SJCRH30 (cell line): ENCODE data around the gene TSPO. TPM values are rescaled to one million over a fixed set of nuclear protein-coding genes. Genes with fewer than 3 reads are reported as not detected.
A peak's percentile ranks its signal among the peaks of the same experiment; 100 is the strongest.
"Not testable (repeated sequence)": the region's sequence is repeated elsewhere in the genome, so short reads cannot be mapped to it uniquely, and the experiment has no call there.

Source experiments
- DNase-seq, 2 experiments: peaks; one replicate each; pipeline ENCODE4 v3.0.0-alpha.2; 2015 to 2020
- H3K27ac ChIP-seq: fragments of 250-450 bp; sonication (Bioruptor Pico); 2 replicates; pipeline ENCODE4 v1.5.1; 2020; ENCODE audit warnings: mild to moderate bottlenecking, moderate library complexity
- H3K27me3 ChIP-seq: fragments of 250-450 bp; sonication (Bioruptor Pico); 2 replicates; pipeline ENCODE4 v1.5.1; 2020; ENCODE audit warnings: mild to moderate bottlenecking, moderate library complexity
- H3K36me3 ChIP-seq: fragments of 250-450 bp; sonication (Bioruptor Pico); 2 replicates; pipeline ENCODE4 v1.5.1; 2020; ENCODE audit warnings: mild to moderate bottlenecking, moderate library complexity
- H3K4me1 ChIP-seq: fragments of 250-450 bp; sonication (Bioruptor Pico); 2 replicates; pipeline ENCODE4 v1.5.1; 2020; ENCODE audit warnings: mild to moderate bottlenecking, moderate library complexity
- H3K4me3 ChIP-seq: fragments of 250-450 bp; sonication (Bioruptor Pico); 2 replicates; pipeline ENCODE4 v1.5.1; 2020; ENCODE audit warnings: mild to moderate bottlenecking, moderate library complexity
- H3K9me3 ChIP-seq: fragments of 250-450 bp; sonication (Bioruptor Pico); replicated peaks from 2 replicates; pipeline ENCODE4 v1.5.1; 2020; ENCODE audit warnings: mild to moderate bottlenecking, moderate library complexity
- total RNA-seq: library from RNA; depleted of rRNA; stranded (reverse); fragments of >200 nt; shearing (Covaris generic); gene quantifications from 2 replicates; pipeline ENCODE4 v1.2.3, GENCODE V29; 2014; rRNA removed

TSPO gene
- 0.89 and 1.9 TPM in 2 replicates for total RNA-seq

- DNase-seq: no peak
- Histone ChIP-seq H3K27ac (no peak within 1 kb of the TSS), H3K27me3 (peaks cover 4% of the 10 kb centered on the region; the same call in 1 of the 2 replicates), H3K4me1 (peaks cover 18% of the 10 kb centered on the region), H3K9me3 (no peaks in the 10 kb centered on the region), H3K4me3 (peak within 1 kb of the TSS; percentile 35), H3K36me3 (no peaks in the 10 kb centered on the region)
These were observed at the start of gene TSPO for GRCh38 chr22:43151251-43152002. TSS of gene TSPO (plus strand) at chr22:43151559. CDS start at chr22:43159239, 7,680 bp downstream.

- H3K27me3 ChIP-seq: peaks cover 18% of the 10 kb centered on the region
- not testable (repeated sequence) for DNase-seq, H3K27ac ChIP-seq, H3K9me3 ChIP-seq, H3K4me3 ChIP-seq, H3K4me1 ChIP-seq, H3K36me3 ChIP-seq
These were observed 47.2 kb upstream of the TSPO start for GRCh38 chr22:43104056-43104625.

- not testable (repeated sequence) for H3K4me1 ChIP-seq, H3K4me3 ChIP-seq, H3K27ac ChIP-seq, H3K9me3 ChIP-seq, H3K36me3 ChIP-seq, DNase-seq
- peaks cover 24% of the 10 kb centered on the region for H3K27me3 ChIP-seq
These were observed 46.4 kb upstream of the TSPO start for GRCh38 chr22:43104950-43105349.

GRCh38 chr22:43106302-43106701, 45.1 kb upstream of the TSPO start:
- no peak overlapping the region for H3K4me3 ChIP-seq
- no peaks in the 10 kb centered on the region for H3K9me3 ChIP-seq
- no peaks in the 10 kb centered on the region for H3K36me3 ChIP-seq
- DNase-seq: no peak
- peaks cover 4% of the 10 kb centered on the region; the same call in 1 of the 2 replicates for H3K4me1 ChIP-seq
- peaks cover 31% of the 10 kb centered on the region for H3K27me3 ChIP-seq
- H3K27ac ChIP-seq: no peak overlapping the region

- Histone ChIP-seq H3K27ac (no peak overlapping the region), H3K36me3 (no peaks in the 10 kb centered on the region), H3K27me3 (peaks cover 52% of the 10 kb centered on the region), H3K9me3 (no peaks in the 10 kb centered on the region), H3K4me3 (no peak overlapping the region), H3K4me1 (peaks cover 4% of the 10 kb centered on the region; the same call in 1 of the 2 replicates)
- no peak for DNase-seq
These were observed 41.8 kb upstream of the TSPO start for GRCh38 chr22:43109511-43109910.

GRCh38 chr22:43109921-43110443, 41.4 kb upstream of the TSPO start:
- H3K27me3 ChIP-seq: peaks cover 54% of the 10 kb centered on the region
- DNase-seq: no peak
- H3K36me3 ChIP-seq: no peaks in the 10 kb centered on the region
- H3K9me3 ChIP-seq: no peaks in the 10 kb centered on the region
- peak overlapping the region; percentile 38 for H3K4me3 ChIP-seq
- no peak overlapping the region for H3K27ac ChIP-seq
- peaks cover 4% of the 10 kb centered on the region; the same call in 1 of the 2 replicates for H3K4me1 ChIP-seq

- Histone ChIP-seq H3K27me3 (peaks cover 51% of the 10 kb centered on the region), H3K27ac (no peak within 1 kb of the TSS)
- DNase-seq: peak; percentile 48 to 57
These were observed 40.9 kb upstream of the TSPO start, which contains the start of gene BIK for GRCh38 chr22:43110444-43110926. TSS of gene BIK (plus strand) at chr22:43110750. CDS start at chr22:43124023, 13,273 bp downstream.

GRCh38 chr22:43110927-43111623, 40.3 kb upstream of the TSPO start:
- Histone ChIP-seq H3K36me3 (no peaks in the 10 kb centered on the region), H3K9me3 (no peaks in the 10 kb centered on the region), H3K27ac (no peak overlapping the region), H3K4me3 (peak overlapping the region; percentile 38), H3K4me1 (peaks cover 4% of the 10 kb centered on the region; the same call in 1 of the 2 replicates), H3K27me3 (peaks cover 51% of the 10 kb centered on the region)
- no peak for DNase-seq

More at GRCh38 chr22:43110444-43110926, 40.9 kb upstream of the TSPO start, which contains the start of gene BIK:
- H3K36me3 ChIP-seq: no peaks in the 10 kb centered on the region
- H3K4me1 ChIP-seq: peaks cover 4% of the 10 kb centered on the region; the same call in 1 of the 2 replicates
- H3K9me3 ChIP-seq: no peaks in the 10 kb centered on the region
- peak within 1 kb of the TSS; percentile 38 for H3K4me3 ChIP-seq

GRCh38 chr22:43113526-43114251, 37.7 kb upstream of the TSPO start:
- DNase-seq: no peak
- no peaks in the 10 kb centered on the region for H3K36me3 ChIP-seq
- H3K4me3 ChIP-seq: no peak overlapping the region
- no peaks in the 10 kb centered on the region for H3K9me3 ChIP-seq
- peaks cover 44% of the 10 kb centered on the region for H3K27me3 ChIP-seq
- H3K27ac ChIP-seq: no peak overlapping the region
- H3K4me1 ChIP-seq: peaks cover 4% of the 10 kb centered on the region; the same call in 1 of the 2 replicates

- H3K36me3 ChIP-seq: no peaks in the 10 kb centered on the region
- H3K4me1 ChIP-seq: peaks cover 4% of the 10 kb centered on the region; the same call in 1 of the 2 replicates
- no peak overlapping the region for H3K4me3 ChIP-seq
- no peaks in the 10 kb centered on the region for H3K9me3 ChIP-seq
- DNase-seq: no peak
- H3K27me3 ChIP-seq: peaks cover 34% of the 10 kb centered on the region
- H3K27ac ChIP-seq: no peak overlapping the region
These were observed 36.4 kb upstream of the TSPO start for GRCh38 chr22:43114958-43115357.

- Histone ChIP-seq H3K4me3 (no peak overlapping the region), H3K4me1 (no peaks in the 10 kb centered on the region)
- no peak for DNase-seq
These were observed 34.4 kb upstream of the TSPO start for GRCh38 chr22:43116932-43117331.

GRCh38 chr22:43118024-43118849, 33.1 kb upstream of the TSPO start:
- no peaks in the 10 kb centered on the region for H3K4me1 ChIP-seq
- no peak overlapping the region for H3K4me3 ChIP-seq
- H3K27me3 ChIP-seq: peaks cover 10% of the 10 kb centered on the region; the same call in 1 of the 2 replicates
- H3K27ac ChIP-seq: no peak overlapping the region
- H3K36me3 ChIP-seq: no peaks in the 10 kb centered on the region
- DNase-seq: no peak
- H3K9me3 ChIP-seq: no peaks in the 10 kb centered on the region

More at GRCh38 chr22:43116932-43117331, 34.4 kb upstream of the TSPO start:
- Histone ChIP-seq H3K27me3 (peaks cover 21% of the 10 kb centered on the region), H3K9me3 (no peaks in the 10 kb centered on the region), H3K36me3 (no peaks in the 10 kb centered on the region), H3K27ac (no peak overlapping the region)

- Histone ChIP-seq H3K4me1 (no peaks in the 10 kb centered on the region), H3K27me3 (peaks cover 10% of the 10 kb centered on the region; the same call in 1 of the 2 replicates), H3K36me3 (no peaks in the 10 kb centered on the region), H3K27ac (no peak overlapping the region), H3K9me3 (no peaks in the 10 kb centered on the region), H3K4me3 (no peak overlapping the region)
- no peak for DNase-seq
These were observed 32.4 kb upstream of the TSPO start for GRCh38 chr22:43118953-43119458.
